Measurements from ENCODE around the gene ITPKB.

- TF ChIP-seq, protein P1, sequence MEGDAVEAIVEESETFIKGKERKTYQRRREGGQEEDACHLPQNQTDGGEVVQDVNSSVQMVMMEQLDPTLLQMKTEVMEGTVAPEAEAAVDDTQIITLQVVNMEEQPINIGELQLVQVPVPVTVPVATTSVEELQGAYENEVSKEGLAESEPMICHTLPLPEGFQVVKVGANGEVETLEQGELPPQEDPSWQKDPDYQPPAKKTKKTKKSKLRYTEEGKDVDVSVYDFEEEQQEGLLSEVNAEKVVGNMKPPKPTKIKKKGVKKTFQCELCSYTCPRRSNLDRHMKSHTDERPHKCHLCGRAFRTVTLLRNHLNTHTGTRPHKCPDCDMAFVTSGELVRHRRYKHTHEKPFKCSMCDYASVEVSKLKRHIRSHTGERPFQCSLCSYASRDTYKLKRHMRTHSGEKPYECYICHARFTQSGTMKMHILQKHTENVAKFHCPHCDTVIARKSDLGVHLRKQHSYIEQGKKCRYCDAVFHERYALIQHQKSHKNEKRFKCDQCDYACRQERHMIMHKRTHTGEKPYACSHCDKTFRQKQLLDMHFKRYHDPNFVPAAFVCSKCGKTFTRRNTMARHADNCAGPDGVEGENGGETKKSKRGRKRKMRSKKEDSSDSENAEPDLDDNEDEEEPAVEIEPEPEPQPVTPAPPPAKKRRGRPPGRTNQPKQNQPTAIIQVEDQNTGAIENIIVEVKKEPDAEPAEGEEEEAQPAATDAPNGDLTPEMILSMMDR (IDR thresholded peaks at IDR 0.05; ENCODE audit: low read length): no peak
- no peak for TF ChIP-seq EZH2 (optimal IDR thresholded peaks at IDR 0.05; ENCODE audit: low read depth, low read length)
- no peak for TF ChIP-seq EZH2phosphoT487 (IDR thresholded peaks at IDR 0.05; ENCODE audit: low read length)
Observed at GRCh38 chr1:226599636-226600238, 139.3 kb downstream of the ITPKB start.

All from MM.1S (cell line).